Measurements from ENCODE around the gene PLCH1. TPM values are rescaled to one million over a fixed set of nuclear protein-coding genes. Genes with fewer than 3 reads are reported as not detected.

Gene PLCH1
- total RNA-seq, 4 donors from 2014 or later = under 0.01 TPM; not detected in 3

DNA sequence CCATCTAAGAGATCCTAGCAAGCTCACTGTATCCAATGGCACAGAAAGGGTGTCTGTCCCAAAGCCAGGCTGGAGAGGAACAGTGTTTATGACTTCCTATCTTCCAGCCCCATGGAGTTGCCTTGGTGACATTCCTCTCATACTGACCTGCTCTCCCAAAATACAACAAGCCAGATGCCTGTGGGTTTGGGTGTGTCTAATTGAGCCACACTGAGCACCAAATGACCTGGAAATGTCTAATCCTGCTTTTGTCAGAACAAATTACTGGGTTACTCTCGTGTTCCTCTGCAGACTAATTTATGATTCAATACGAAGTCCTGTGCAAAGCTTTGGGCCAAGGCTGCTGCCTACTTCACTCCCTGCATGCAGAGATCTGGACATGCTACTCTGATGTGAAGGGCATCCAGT is 353.3 kb downstream of the PLCH1 start:
- no peak for TF ChIP-seq CTCF (IDR thresholded peaks at IDR 0.05; ENCODE audit: low read depth)

- no peak for TF ChIP-seq CTCF (IDR thresholded peaks at IDR 0.05; ENCODE audit: low read depth)
Measured at GRCh38 chr3:155391104-155391503, 353.8 kb downstream of the PLCH1 start.

- TF ChIP-seq CTCF (IDR thresholded peaks at IDR 0.05; ENCODE audit: low read depth) = no peak
Measured at GRCh38 chr3:155390351-155390750, 354.5 kb downstream of the PLCH1 start.

GRCh38 chr3:155388417-155388816 is 356.5 kb downstream of the PLCH1 start:
- no peak for TF ChIP-seq CTCF (IDR thresholded peaks at IDR 0.05; ENCODE audit: low read depth)

DNA sequence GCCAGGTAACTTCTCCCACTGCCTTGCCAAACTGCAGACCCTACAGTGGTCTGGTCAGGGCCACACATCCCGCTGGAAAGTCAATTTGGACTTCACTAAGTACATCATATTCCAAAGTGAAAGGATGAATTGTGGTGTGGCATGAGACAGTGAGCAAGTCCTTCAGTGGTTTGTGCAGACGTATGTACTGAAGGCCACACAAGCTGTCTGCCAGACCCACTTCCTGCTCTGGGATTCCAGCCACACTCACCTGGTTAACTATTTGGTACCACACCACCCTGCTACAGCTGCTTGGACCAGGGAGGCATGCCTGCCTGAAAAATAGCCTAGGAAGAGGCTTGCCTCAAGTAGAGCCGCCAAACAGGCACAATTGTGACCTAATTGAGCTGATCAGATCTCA is 357.3 kb downstream of the PLCH1 start:
- no peak for TF ChIP-seq CTCF (IDR thresholded peaks at IDR 0.05; ENCODE audit: low read depth)

GRCh38 chr3:155386919-155387318 is 358.0 kb downstream of the PLCH1 start:
- no peak for TF ChIP-seq CTCF (IDR thresholded peaks at IDR 0.05; ENCODE audit: low read depth)

GRCh38 chr3:155385896-155386625 is 358.8 kb downstream of the PLCH1 start:
- TF ChIP-seq CTCF (IDR thresholded peaks at IDR 0.05; ENCODE audit: low read depth) = no peak
